Keratinocyte (primary cell): ENCODE measurements around the gene TPO. TPM values are rescaled to one million over a fixed set of nuclear protein-coding genes. Genes with fewer than 3 reads are reported as not detected.

Experiments used
- DNase-seq: peaks from one replicate; pipeline ENCODE4 v3.0.0-alpha.2; 2011; ENCODE audit warnings: low read depth, missing footprints, low spot score
- FAIRE-seq: peaks from 2 replicates; lab custom pipeline; 2011; peaks lifted over from hg19 to GRCh38; lab: Jason Lieb, UNC
- H2AFZ ChIP-seq: 2 replicates; pipeline ENCODE4 v1.6.0; 2012; ENCODE audit warnings: low read length, control low read depth, inconsistent platforms; ENCODE audit not compliant: control insufficient read depth
- H3K27ac ChIP-seq: 2 replicates; pipeline ENCODE4 v1.5.1; 2011; ENCODE audit warnings: low read length; ENCODE audit not compliant: control insufficient read depth, insufficient read depth
- H3K27me3 ChIP-seq: 3 replicates; pipeline ENCODE4 v1.6.0; 2011; ENCODE audit warnings: low read length; ENCODE audit not compliant: control insufficient read depth, insufficient read depth; ENCODE audit errors: extremely low read depth
- H3K36me3 ChIP-seq, 2 experiments: 2 replicates in 1 of 2; 3 replicates in 1 of 2; pipeline ENCODE4 v1.5.1; 2011; ENCODE audit warnings: low read length in 2 of 2, mild to moderate bottlenecking in 1 of 2; ENCODE audit not compliant: control insufficient read depth in 2 of 2, insufficient read depth in 2 of 2; ENCODE audit errors: extremely low read depth in 1 of 2
- H3K4me1 ChIP-seq: 3 replicates; pipeline ENCODE4 v1.5.1; 2011; ENCODE audit warnings: low read length; ENCODE audit not compliant: control insufficient read depth, insufficient read depth; ENCODE audit errors: extremely low read depth
- H3K4me2 ChIP-seq: 3 replicates; pipeline ENCODE4 v1.6.0; 2011; ENCODE audit warnings: low read depth, low read length; ENCODE audit not compliant: control insufficient read depth, insufficient read depth; ENCODE audit errors: extremely low read depth
- H3K4me3 ChIP-seq, 3 experiments: fragments of 200-600 bp in 1 of 3; sonication (generic) in 1 of 3; 2 replicates in 2 of 3; 3 replicates in 1 of 3; pipeline ENCODE4 v1.5.1; 2011 to 2016; ENCODE audit warnings: low read length in 3 of 3, mild to moderate bottlenecking in 3 of 3, control low read depth in 2 of 3, inconsistent platforms in 1 of 3, low read depth in 1 of 3, mixed read lengths in 1 of 3, mixed run types in 1 of 3, moderate library complexity in 1 of 3; ENCODE audit not compliant: control insufficient read depth in 2 of 3, insufficient read depth in 2 of 3; ENCODE audit errors: extremely low read depth in 1 of 3
- H3K79me2 ChIP-seq: 2 replicates; pipeline ENCODE4 v1.6.0; 2012; ENCODE audit warnings: low read length; ENCODE audit not compliant: control insufficient read depth, insufficient read depth
- H3K9ac ChIP-seq: 3 replicates; pipeline ENCODE4 v1.6.0; 2011; ENCODE audit warnings: low read length; ENCODE audit not compliant: control insufficient read depth, insufficient read depth; ENCODE audit errors: extremely low read depth
- H3K9me1 ChIP-seq: 3 replicates; pipeline ENCODE4 v1.6.0; 2011; ENCODE audit warnings: low read length; ENCODE audit not compliant: control insufficient read depth, insufficient read depth; ENCODE audit errors: extremely low read depth
- H3K9me3 ChIP-seq: 2 replicates; pipeline ENCODE4 v1.5.1; 2012; ENCODE audit warnings: low read depth, low read length; ENCODE audit not compliant: control insufficient read depth
- H4K20me1 ChIP-seq: 3 replicates; pipeline ENCODE4 v1.6.0; 2011; ENCODE audit warnings: low read length; ENCODE audit not compliant: control insufficient read depth, insufficient read depth; ENCODE audit errors: extremely low read depth
- CTCF ChIP-seq, 3 experiments: IDR thresholded peaks in 1 of 3; conservative IDR thresholded peaks in 1 of 3; optimal IDR thresholded peaks in 1 of 3; 2 replicates in 2 of 3; 3 replicates in 1 of 3; pipeline versions ENCODE3 to v1.5.1; 2011; ENCODE audit warnings: low read length in 3 of 3, mild to moderate bottlenecking in 3 of 3, moderate library complexity in 2 of 3, control low read depth in 1 of 3, inconsistent platforms in 1 of 3; ENCODE audit not compliant: insufficient read depth in 2 of 3; ENCODE audit errors: extremely low read depth in 1 of 3
- EZH2 ChIP-seq: IDR thresholded peaks from one replicate; pipeline ENCODE4 v1.6.1; 2012; ENCODE audit warnings: inconsistent platforms, mild to moderate bottlenecking, low read length, moderate library complexity
- dilution Hi-C: fragments of 300-500 bp; cut with MboI; formaldehyde crosslinking; loops from one replicate; pipeline ENCODE4 v1.7.0; 2020; ENCODE audit warnings: low sequenced_read_pairs; ENCODE audit not compliant: extremely low pct_ligation_motif_present
- polyA plus RNA-seq, 5 experiments: library from polyadenylated mRNA; depleted of rRNA in 3 of 5; stranded (reverse) in 3 of 5; stranded (forward) in 1 of 5; unstranded in 1 of 5; fragments of >200 nt; gene quantifications; 1 replicate in 1 of 5; 2 replicates in 3 of 5; 3 replicates in 1 of 5; pipeline versions ENCODE4 v1.2.1 to v1.2.3, GENCODE V29; 2011 to 2012; ENCODE audit warnings: missing spikeins in 2 of 5, low read depth in 1 of 5, low replicate concordance in 1 of 5

Gene TPO
- polyA plus RNA-seq, 1 donor (not counting 4 experiments of a cell fraction or from before 2014, with no cell fraction given), result 0.07 TPM

GRCh38 chr2:1586923-1587840, 173.9 kb downstream of the TPO start:
- H4K20me1 ChIP-seq, result no peaks in the 10 kb centered on the region
- no peak overlapping the region for H3K27ac ChIP-seq
- H3K4me3 ChIP-seq, result no peak overlapping the region
- dilution Hi-C loops, result loop anchor here (25.0 kb wide), 1 partner anchor 150 kb away; the partner anchor contains the start of gene PXDN
- no peak for FAIRE-seq
- no peak for TF ChIP-seq EZH2
- no peak for TF ChIP-seq CTCF (optimal IDR thresholded peaks at IDR 0.05 in 1 of 3, IDR thresholded peaks at IDR 0.05 in 1 of 3, conservative IDR thresholded peaks at IDR 0.05 in 1 of 3; ENCODE audit: extremely low read depth in 1 of 3, insufficient read depth in 2 of 3, low read length in 3 of 3)
- H3K9me1 ChIP-seq, result no peaks in the 10 kb centered on the region
- H3K79me2 ChIP-seq, result no peaks in the 10 kb centered on the region
- DNase-seq, result no peak
- H3K4me2 ChIP-seq, result no peak overlapping the region
- no peaks in the 10 kb centered on the region for H3K9me3 ChIP-seq
- no peak overlapping the region for H2AFZ ChIP-seq
- H3K36me3 ChIP-seq, result no peaks in the 10 kb centered on the region
- no peak overlapping the region for H3K9ac ChIP-seq
- H3K27me3 ChIP-seq, result peaks cover 13% of the 10 kb centered on the region
- peaks cover 14% of the 10 kb centered on the region for H3K4me1 ChIP-seq

GRCh38 chr2:1588051-1588977, 175.1 kb downstream of the TPO start:
- no peak overlapping the region for H3K4me3 ChIP-seq
- H3K27ac ChIP-seq, result no peak overlapping the region
- no peak for DNase-seq
- FAIRE-seq, result no peak
- no peaks in the 10 kb centered on the region for H3K9me1 ChIP-seq
- H3K36me3 ChIP-seq, result no peaks in the 10 kb centered on the region
- H3K27me3 ChIP-seq, result peaks cover 10% of the 10 kb centered on the region
- peaks cover 20% of the 10 kb centered on the region for H3K4me1 ChIP-seq
- no peak overlapping the region for H3K4me2 ChIP-seq
- H4K20me1 ChIP-seq, result no peaks in the 10 kb centered on the region
- no peak overlapping the region for H3K9ac ChIP-seq
- H2AFZ ChIP-seq, result no peak overlapping the region
- no peak for TF ChIP-seq CTCF (optimal IDR thresholded peaks at IDR 0.05 in 1 of 3, IDR thresholded peaks at IDR 0.05 in 1 of 3, conservative IDR thresholded peaks at IDR 0.05 in 1 of 3; ENCODE audit: extremely low read depth in 1 of 3, insufficient read depth in 2 of 3, low read length in 3 of 3)
- no peak for TF ChIP-seq EZH2
- H3K9me3 ChIP-seq, result no peaks in the 10 kb centered on the region
- dilution Hi-C loops, result loop anchor here (25.0 kb wide), 1 partner anchor 149 kb away; the partner anchor contains the start of gene PXDN
- no peaks in the 10 kb centered on the region for H3K79me2 ChIP-seq
